ENCODE data around the gene TCERG1L. TPM values are rescaled to one million over a fixed set of nuclear protein-coding genes. Genes with fewer than 3 reads are reported as not detected.

Gene TCERG1L
- total RNA-seq, 4 donors from 2014 or later, result 0.24 TPM; not detected in 3

GRCh38 chr10:131199646-131200045, 111.9 kb downstream of the TCERG1L start:
- no peak for TF ChIP-seq CTCF (IDR thresholded peaks at IDR 0.05)
- ATAC-seq (ENCODE audit: low FRiP score) (no peak), DNase-seq (ENCODE audit: low spot score) (no peak)

GRCh38 chr10:131198843-131199242, 112.7 kb downstream of the TCERG1L start:
- ATAC-seq (ENCODE audit: low FRiP score), result no peak
- DNase-seq (ENCODE audit: low spot score), result no peak
- TF ChIP-seq CTCF (IDR thresholded peaks at IDR 0.05), result no peak

GRCh38 chr10:131198401-131198800, 113.1 kb downstream of the TCERG1L start:
- TF ChIP-seq CTCF (IDR thresholded peaks at IDR 0.05), result no peak
- DNase-seq (ENCODE audit: low spot score) (no peak), ATAC-seq (ENCODE audit: low FRiP score) (no peak)

GRCh38 chr10:131196176-131196885, 115.2 kb downstream of the TCERG1L start:
- DNase-seq (ENCODE audit: low spot score) (no peak), ATAC-seq (ENCODE audit: low FRiP score) (no peak)
- TF ChIP-seq CTCF (IDR thresholded peaks at IDR 0.05), result no peak

GRCh38 chr10:131195558-131196159, 115.9 kb downstream of the TCERG1L start:
- no peak for TF ChIP-seq CTCF (IDR thresholded peaks at IDR 0.05)
- ATAC-seq (ENCODE audit: low FRiP score) (no peak), DNase-seq (ENCODE audit: low spot score) (no peak)

- DNase-seq (ENCODE audit: low spot score) (no peak), ATAC-seq (ENCODE audit: low FRiP score) (no peak)
- TF ChIP-seq CTCF (IDR thresholded peaks at IDR 0.05), result no peak
Observed at GRCh38 chr10:131195116-131195515, 116.4 kb downstream of the TCERG1L start.

GRCh38 chr10:131193923-131194322, 117.6 kb downstream of the TCERG1L start:
- no peak for TF ChIP-seq CTCF (IDR thresholded peaks at IDR 0.05)
- no peak for DNase-seq (ENCODE audit: low spot score)
- no peak for ATAC-seq (ENCODE audit: low FRiP score)
